ENCODE data around the gene ARSG. TPM values are rescaled to one million over a fixed set of nuclear protein-coding genes. Genes with fewer than 3 reads are reported as not detected.

ARSG gene
- polyA plus RNA-seq, 3 donors = 15.5 to 19.3 (median 19.2) TPM

- Mint-ChIP-seq H3K9me3 (no peaks in the 10 kb centered on the region), H3K27ac (peak overlapping the region in 6 of 7 donors; percentile 6 to 87 (median 77)), H3K36me3 (peaks cover 40 to 43% of the 10 kb centered on the region in 2 donors), H3K4me3 (peak overlapping the region; percentile 49 to 62), H3K4me1 (peaks cover 69% of the 10 kb centered on the region), H3K27me3 (ENCODE audit: low read depth in 3 of 3) (peaks cover 0 to 6% (median 3%) of the 10 kb centered on the region in 3 donors)
- H3K27me3 ChIP-seq (ENCODE audit: control insufficient read depth in 2 of 2, insufficient read depth in 2 of 2, low read length in 2 of 2) = no peaks in the 10 kb centered on the region
- DNase-seq = peak; percentile 51 to 71 (median 62)
- H3K27ac ChIP-seq (ENCODE audit: low read depth in 1 of 2, low read length in 2 of 2) = peak overlapping the region; percentile 15 to 58
- H3K9ac ChIP-seq (ENCODE audit: insufficient read depth, low read length, poor library complexity, severe bottlenecking) = no peak overlapping the region
- H3K4me1 ChIP-seq (ENCODE audit: control insufficient read depth in 1 of 2, insufficient read depth in 2 of 2, low read length in 2 of 2) = peaks cover 57 to 65% of the 10 kb centered on the region in 2 donors
- no peaks in the 10 kb centered on the region for H3K36me3 ChIP-seq (replicated peaks in 1 of 2; ENCODE audit: control insufficient read depth in 1 of 2, insufficient read depth in 2 of 2, low read length in 2 of 2)
- no peak for TF ChIP-seq CTCF (IDR thresholded peaks at IDR 0.05)
- H3K9me3 ChIP-seq (replicated peaks in 1 of 2; ENCODE audit: control insufficient read depth in 1 of 2, insufficient read depth in 1 of 2, low read length in 2 of 2) = no peaks in the 10 kb centered on the region
- WGBS (ENCODE audit: insufficient coverage) = 8% methylated on average over 6 of the region's 8 CpGs
- peak overlapping the region in 1 of 3 experiments; percentile 42 for H3K4me3 ChIP-seq (replicated peaks in 1 of 3; ENCODE audit: low read depth in 2 of 3, low read length in 3 of 3)
- intact Hi-C loops (cut with micrococcal nuclease) = loop anchor here in 1 of 2 donors (5.0 kb wide), 1 partner anchor 39 kb away; no protein-coding TSS in a partner anchor
- H2AFZ ChIP-seq (ENCODE audit: insufficient read depth, low read depth, low read length, poor library complexity, severe bottlenecking) = peak overlapping the region; percentile 62
- no peaks in the 10 kb centered on the region for H4K20me1 ChIP-seq (ENCODE audit: insufficient read depth, low read length)
- H3K79me2 ChIP-seq (ENCODE audit: insufficient read depth, low read length) = no peaks in the 10 kb centered on the region
- H3K4me2 ChIP-seq (replicated peaks; ENCODE audit: extremely low read depth, low read length, poor library complexity, severe bottlenecking) = peak overlapping the region; percentile 61
Observed at GRCh38 chr17:68356520-68356919, 65.2 kb downstream of the ARSG start.

- intact Hi-C loops (cut with micrococcal nuclease) = loop anchor here in 1 of 2 donors (5.0 kb wide), 1 partner anchor 40 kb away; no protein-coding TSS in a partner anchor
- Histone ChIP-seq H3K27me3 (ENCODE audit: control insufficient read depth in 2 of 2, insufficient read depth in 2 of 2, low read length in 2 of 2) (no peaks in the 10 kb centered on the region), H3K36me3 (replicated peaks in 1 of 2; ENCODE audit: control insufficient read depth in 1 of 2, insufficient read depth in 2 of 2, low read length in 2 of 2) (peaks cover 0 to 2% of the 10 kb centered on the region in 2 donors), H3K4me3 (replicated peaks in 1 of 3; ENCODE audit: low read depth in 2 of 3, low read length in 3 of 3) (peak overlapping the region in 1 of 3 experiments; percentile 42), H4K20me1 (ENCODE audit: insufficient read depth, low read length) (no peaks in the 10 kb centered on the region), H3K79me2 (ENCODE audit: insufficient read depth, low read length) (no peaks in the 10 kb centered on the region), H3K27ac (ENCODE audit: low read depth in 1 of 2, low read length in 2 of 2) (peak overlapping the region; percentile 15 to 58), H3K4me2 (replicated peaks; ENCODE audit: extremely low read depth, low read length, poor library complexity, severe bottlenecking) (peak overlapping the region; percentile 61), H3K4me1 (ENCODE audit: control insufficient read depth in 1 of 2, insufficient read depth in 2 of 2, low read length in 2 of 2) (peaks cover 57 to 65% of the 10 kb centered on the region in 2 donors), H2AFZ (ENCODE audit: insufficient read depth, low read depth, low read length, poor library complexity, severe bottlenecking) (peak overlapping the region; percentile 62), H3K9ac (ENCODE audit: insufficient read depth, low read length, poor library complexity, severe bottlenecking) (no peak overlapping the region), H3K9me3 (replicated peaks in 1 of 2; ENCODE audit: control insufficient read depth in 1 of 2, insufficient read depth in 1 of 2, low read length in 2 of 2) (no peaks in the 10 kb centered on the region)
- Mint-ChIP-seq H3K27me3 (ENCODE audit: low read depth in 3 of 3) (peaks cover 0 to 6% (median 3%) of the 10 kb centered on the region in 3 donors), H3K27ac (peak overlapping the region in 6 of 7 donors; percentile 61 to 87 (median 75)), H3K36me3 (peaks cover 43 to 44% of the 10 kb centered on the region in 2 donors), H3K4me3 (peak overlapping the region; percentile 49 to 62), H3K4me1 (peaks cover 64% of the 10 kb centered on the region), H3K9me3 (no peaks in the 10 kb centered on the region)
- DNase-seq = no peak
- 57% methylated on average over 3 of the region's 3 CpGs for WGBS (ENCODE audit: insufficient coverage)
- TF ChIP-seq CTCF (IDR thresholded peaks at IDR 0.05) = no peak
Observed at GRCh38 chr17:68356949-68357455, 65.7 kb downstream of the ARSG start.
